Right renal pelvis (tissue), 4 donors: ENCODE results near the gene SAP25. TPM values are rescaled to one million over a fixed set of nuclear protein-coding genes. Genes with fewer than 3 reads are reported as not detected.

Experiments used
- DNase-seq, 4 donors: peaks; one replicate each; pipeline ENCODE4 v3.0.0-alpha.2; 2013; ENCODE audit warnings: low read depth in 4 of 4, low spot score in 3 of 4, missing footprints in 1 of 4
- polyA plus RNA-seq, 4 donors: library from polyadenylated mRNA; unstranded; fragments of 120-200 nt; gene quantifications; one replicate each; pipeline ENCODE4 v1.2.1, GENCODE V29; 2013; ENCODE audit not compliant: insufficient read length in 4 of 4

SAP25 gene
- polyA plus RNA-seq, result 1 to 10 TPM; 2.7 to 9.4 (median 4.2) TPM

DNA sequence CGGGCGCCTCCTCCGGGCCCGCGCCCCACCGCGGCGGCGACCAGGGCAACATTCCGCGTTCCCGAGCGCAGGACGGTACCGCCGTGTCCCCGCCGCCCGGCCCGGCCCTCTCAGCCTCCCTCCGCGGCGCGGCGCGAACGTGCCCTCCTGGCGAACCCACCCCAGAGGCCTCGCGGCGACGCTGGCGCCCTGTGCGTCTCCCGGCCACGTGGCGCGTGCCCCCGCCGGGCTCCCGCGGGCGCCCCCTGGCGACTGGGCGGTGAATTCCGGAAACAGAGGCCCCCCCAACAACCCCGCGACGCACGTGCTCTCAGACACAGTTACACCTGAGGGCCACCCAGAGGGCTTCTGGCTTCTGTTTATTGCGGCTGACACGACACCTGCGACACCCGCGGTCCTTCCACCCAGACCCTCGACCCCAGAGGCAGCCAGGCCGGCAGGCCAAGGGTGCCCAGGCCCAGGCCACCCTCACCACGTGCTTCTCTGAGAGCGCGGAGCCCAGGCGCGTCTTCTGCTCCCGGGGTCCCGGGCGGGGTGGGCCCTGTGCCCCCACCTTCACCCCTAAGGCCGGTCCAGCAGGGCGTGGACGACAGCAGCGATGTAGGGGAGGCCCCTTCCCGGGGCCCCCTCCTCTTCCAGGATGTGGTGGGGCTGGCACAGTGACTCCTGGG, at the start of gene SAP25:
TSS of gene SAP25 (minus strand) at position 210 of the 671 bp plus-strand sequence. CDS start at position 52, 158 bp downstream.
- no peak for DNase-seq

DNA sequence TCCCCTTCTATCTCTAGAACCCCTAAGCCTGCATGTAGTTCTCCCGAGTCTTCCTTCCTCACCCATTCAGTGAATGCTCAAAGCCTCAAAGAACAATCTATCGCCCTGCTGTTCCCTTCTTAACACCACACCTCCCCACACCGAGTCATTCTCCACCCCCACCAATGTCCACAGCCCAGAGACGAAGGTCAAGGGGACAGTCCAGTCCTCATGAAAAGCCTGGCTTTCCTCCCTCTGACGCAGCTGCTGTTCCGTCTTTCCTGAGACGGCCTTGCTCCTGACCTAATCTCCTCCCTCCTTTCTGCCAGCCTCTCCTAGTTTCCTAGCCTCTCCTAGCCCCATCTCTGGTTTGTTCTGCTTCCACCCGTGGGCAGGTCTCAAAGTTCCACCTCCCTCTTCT, 47.9 kb upstream of the SAP25 start:
- no peak for DNase-seq

DNA sequence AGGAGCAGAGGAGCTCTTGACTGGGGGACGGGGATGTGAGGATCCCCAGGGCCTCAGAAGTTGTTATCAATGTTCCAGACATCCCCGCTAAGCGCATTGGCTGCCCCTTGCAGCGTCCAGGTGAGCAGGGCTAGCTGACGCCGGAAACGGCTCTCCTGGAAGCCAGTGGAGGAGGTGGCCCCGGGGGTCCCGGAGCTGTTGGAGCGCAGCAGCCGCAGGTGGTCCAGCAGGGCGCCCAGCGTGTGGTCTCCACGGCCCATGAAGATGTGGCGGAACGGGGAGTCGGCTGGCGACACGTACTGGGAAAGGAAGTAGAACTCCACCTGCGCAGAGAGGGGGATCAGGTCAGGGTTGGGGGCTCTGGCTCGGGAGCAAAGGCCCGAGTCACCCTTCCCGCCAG, 47.1 kb upstream of the SAP25 start:
- no peak for DNase-seq

DNA sequence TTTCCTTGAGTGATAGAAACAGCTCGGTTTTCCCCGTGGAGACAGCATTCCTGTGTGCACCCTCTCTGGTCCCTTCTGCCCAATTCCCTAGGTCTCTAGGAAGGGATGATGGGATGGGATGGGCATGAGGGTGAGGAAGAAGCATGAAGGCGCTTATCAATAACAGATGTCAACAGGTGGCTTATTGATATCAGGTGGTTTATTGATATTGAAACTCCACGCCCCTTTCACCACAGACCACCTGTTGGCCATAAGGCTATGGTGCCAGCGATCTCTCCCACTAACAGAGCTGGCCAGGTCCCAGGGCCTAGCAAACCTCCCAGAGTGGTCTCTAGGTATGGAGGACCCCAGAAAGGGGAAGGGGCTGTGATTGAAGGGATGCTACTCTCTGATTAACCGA, 46.5 kb upstream of the SAP25 start:
- no peak for DNase-seq

DNA sequence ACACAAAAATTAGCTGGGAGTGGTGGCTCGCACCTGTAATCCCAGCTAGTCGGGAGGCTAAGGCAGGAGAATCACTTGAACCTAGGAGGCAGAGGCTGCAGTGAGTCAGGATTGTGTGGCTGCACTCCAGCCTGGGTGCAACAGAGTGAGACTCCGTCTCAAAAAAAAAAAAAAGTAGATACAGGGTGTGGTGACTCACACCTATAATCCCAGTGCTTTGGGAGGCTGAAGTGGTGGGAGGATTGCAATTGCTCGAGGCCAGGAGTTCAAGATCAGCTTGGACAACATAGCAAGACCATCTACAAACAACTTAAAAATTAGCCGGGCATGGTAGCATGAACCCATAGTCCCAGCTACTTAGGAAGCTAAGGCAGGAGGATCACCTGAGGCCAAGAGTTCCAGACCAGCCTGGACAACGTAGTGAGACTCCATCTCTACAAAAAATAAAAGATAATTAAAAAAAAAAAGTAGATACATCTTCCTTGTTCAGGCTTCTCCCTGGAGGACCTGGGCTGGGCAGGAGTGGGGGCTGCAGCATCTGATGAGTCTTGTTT, 40.7 kb upstream of the SAP25 start:
- DNase-seq, result no peak

DNA sequence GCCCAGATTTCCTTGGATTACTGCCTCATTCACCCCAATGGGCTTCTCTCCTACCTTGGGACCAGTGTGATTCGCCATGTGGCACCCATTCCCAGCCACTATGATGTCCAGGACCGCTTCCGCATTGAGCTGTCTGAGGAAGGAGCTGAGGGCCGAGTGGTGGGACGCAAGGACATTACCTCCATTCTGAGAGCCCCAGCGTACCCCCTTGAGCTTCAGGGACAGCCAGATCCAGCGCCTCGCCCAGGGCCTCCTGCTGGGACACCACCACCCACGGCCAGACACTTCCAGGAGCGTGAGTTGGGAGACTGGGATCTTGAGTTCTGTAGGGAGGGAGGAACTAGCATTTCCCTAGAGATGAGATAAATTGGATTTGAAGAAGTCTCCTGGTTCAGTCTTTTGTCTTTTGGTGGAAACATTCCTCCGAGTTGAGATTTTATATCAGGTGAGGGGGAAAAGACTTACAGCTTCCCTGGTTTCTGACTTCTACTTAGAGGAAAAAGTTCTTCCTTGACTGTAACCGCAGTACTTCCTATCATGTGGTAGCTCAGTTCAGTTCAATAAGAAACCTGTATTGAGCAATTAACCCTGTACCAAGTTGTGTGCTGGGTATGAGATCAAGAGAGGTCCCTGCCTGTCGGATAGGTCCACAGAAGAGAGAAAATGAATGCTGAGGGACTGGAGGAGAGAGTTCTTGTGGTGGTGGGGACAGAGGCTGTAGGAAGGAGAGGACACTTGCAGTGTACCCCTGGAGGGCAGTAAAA, 39.9 kb upstream of the SAP25 start:
- DNase-seq, result no peak

DNA sequence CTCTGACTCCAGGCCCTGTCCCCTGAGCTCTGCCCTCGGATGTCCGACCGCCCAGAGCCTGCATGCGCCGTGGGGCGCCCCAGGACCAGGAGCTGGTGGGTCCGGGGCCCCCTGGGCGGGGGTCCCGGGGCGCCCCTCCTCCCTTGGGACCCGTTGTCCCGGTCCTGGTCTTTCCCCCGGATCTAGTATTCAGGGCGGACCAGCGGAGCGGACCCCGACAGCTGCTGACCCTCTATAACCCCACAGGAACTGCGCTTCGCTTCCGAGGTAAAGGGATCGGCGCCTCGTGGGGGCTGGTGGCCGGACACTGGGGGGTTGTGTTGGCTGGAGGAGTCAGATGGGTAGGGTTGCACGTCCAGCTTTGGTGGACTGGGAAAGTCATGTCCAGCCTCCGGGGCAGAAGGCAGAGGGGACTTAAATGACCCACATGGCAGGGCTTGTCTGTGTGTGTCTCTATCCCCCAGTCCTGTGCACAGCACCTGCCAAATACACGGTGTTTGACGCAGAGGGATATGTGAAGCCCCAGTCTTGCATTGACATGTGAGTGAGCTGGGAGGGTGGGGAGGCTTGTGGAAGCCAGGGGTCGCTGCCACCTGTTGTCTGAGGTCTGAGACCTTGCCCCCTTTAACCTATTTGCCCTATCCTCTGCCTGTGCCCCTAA, 39.2 kb upstream of the SAP25 start:
- DNase-seq, result no peak

DNA sequence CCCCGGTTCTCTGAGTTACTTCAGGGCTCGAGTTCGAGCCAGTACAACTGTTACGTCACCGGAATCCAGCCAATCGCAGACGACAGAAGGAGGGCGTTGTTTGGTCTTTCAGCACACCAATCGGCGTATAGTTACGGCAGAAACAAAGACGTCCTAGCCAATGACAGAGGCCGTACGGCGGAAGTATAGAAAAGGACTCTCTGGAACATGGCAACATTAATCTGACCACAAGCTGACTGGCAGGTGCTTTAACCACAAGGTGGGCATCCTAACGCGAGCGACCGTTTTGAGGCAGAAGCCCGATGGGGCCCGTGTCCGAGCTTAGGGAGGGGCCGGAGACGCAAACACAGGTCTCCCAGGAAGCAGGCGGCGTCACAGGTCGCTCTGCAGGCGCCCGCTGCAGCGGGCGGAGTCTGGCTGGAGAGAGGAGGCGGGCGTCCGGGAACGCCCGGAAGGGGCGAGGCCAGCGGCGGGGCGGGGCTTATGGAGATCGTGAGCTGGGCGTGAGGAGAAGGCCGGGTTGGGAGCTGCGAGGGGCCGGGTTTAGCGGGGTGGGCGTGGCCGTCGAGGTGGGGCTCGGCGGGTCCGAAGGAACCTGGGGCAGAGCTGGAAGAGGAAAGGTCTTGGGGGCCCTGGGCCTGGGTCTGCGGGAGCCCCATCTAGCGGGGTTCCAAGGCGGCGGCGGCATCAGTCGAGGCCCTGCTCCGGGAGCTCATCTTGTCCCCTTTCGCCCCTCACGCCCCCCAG, 38.5 kb upstream of the SAP25 start, which contains the start of gene MOSPD3:
TSS of gene MOSPD3 (plus strand) at position 558 of the 747 bp plus-strand sequence. CDS start 252 bp downstream, outside the sequence.
- peak; percentile 99 to 100 (median 100) for DNase-seq

DNA sequence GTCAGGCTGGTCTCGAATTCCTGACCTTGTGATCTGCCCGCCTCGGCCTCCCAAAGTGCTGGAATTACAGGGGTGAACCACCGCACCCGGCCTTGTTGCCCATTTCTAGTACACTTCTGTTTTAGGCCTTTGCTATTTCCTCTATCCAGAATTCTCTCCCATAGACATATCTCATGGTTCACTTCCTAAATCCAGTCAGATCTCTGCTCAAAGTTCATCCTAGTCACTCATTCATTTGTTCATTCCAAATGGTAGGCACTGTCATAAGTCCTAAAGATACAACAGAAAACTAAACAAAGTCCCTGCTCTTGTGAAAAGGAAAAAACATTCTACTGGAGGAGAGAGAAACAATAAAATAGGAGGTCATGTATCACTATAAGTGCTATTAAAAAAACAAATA, 36.3 kb upstream of the SAP25 start:
- DNase-seq, result no peak

DNA sequence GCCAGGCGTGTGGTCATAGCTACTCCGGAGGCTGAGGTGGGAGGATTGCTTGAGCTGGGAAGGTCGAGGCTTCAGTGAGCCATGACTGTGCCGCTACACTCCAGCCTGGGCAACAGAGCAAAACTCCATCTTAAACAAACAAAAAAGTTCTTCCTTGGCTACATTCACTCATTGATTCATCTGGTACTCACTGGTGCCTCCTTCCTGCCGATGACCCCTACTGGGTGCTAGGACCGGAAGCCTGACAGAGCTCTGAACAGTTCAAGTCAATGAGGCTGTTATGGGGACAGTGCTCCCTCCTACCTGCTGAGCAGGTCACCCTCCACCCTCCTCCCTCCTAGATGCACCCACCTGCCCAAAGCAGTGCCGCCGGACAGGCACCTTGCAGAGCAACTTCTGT, 33.4 kb upstream of the SAP25 start:
- DNase-seq, result no peak

DNA sequence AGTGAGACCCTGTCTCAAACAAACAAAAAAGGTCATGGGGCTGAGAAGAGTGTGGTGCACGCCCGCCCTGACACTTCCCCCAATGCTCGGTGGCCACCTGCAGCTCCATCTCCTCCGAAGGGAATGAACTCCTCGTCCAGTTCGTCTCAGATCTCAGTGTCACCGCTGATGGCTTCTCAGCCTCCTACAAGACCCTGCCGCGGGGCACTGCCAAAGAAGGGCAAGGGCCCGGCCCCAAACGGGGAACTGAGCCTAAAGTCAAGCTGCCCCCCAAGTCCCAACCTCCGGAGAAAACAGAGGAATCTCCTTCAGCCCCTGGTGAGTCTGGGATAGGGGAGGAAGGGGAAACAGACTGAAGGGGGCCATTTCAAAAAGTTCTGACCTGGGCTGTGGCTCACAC, 32.6 kb upstream of the SAP25 start:
- no peak for DNase-seq

DNA sequence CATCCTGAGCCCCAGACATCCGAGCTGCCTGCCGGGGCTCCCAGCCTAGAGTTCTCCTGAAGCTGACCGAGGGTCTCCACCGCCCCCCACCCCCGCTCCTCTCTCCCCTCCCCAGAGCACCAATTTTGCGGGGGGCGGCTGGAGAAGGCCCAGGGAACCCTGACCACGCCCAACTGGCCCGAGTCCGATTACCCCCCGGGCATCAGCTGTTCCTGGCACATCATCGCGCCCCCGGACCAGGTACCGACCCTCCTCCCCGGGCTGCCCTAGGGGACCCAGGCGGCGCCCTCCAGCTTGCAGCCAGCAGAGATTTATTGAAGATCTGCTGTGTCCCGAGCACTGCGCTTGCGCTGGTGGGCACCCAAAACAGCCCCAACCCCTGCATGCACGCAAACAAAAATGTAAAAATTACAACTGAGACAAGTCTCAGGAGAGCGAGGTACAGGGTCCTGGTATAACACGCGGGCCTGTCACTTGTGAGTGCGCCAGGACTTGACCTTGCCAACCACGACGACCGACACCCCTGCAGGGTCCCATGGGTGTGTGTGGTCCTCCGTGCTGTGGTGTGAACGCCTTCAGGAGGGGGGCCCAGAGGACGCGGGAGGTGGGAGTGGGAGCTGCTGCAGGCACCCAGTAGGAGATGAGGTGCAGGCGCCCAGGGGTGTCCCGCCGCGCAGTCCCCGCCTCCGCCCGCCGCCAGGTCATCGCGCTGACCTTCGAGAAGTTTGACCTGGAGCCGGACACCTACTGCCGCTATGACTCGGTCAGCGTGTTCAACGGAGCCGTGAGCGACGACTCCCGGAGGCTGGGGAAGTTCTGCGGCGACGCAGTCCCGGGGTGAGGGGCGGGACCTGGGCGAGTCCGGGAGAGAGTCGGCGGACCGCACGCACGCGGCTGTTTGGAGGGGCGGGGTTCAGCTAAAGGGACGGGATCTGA, 31.5 kb upstream of the SAP25 start:
- DNase-seq, result no peak

DNA sequence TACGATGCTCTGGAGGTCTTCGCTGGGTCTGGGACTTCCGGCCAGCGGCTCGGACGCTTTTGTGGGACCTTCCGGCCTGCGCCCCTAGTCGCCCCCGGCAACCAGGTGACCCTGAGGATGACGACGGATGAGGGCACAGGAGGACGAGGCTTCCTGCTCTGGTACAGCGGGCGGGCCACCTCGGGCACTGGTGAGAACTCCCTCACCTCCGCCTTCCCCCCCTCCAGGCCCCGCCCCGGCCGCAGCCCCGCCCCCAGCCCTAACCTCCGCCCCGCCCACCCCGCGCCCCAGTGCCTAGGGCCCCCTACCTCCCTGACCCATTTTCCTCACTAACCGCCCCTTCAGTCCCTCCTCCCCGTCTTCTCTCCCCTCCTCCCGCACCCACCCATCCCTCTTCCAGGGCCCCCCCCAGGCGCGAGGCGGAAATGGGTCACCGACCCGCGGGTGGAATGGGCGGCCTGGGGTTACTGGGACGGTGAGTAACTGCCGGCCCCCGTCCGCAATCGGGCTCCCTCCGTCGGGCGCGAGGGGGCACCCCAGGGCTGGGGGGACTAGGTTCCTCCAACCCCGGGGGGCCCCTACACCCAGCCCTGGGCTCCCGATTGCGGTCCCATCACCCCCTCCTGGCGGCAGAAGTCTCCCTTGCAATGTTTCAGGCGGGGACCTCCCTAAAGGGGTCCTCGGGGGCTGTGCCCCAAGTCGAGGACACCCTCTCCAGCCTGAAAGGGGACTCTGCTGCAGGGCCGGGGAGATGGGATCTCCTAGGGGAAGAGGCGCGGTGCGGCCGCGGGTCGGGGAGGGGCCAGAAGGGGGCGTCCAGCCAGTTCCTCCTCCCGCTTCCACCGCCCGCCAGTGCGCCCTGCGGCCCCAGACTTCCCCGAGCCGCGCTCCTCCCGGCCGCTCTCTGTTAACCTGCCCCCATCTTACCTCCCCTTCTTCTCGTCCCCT, 30.6 kb upstream of the SAP25 start:
- no peak for DNase-seq

DNA sequence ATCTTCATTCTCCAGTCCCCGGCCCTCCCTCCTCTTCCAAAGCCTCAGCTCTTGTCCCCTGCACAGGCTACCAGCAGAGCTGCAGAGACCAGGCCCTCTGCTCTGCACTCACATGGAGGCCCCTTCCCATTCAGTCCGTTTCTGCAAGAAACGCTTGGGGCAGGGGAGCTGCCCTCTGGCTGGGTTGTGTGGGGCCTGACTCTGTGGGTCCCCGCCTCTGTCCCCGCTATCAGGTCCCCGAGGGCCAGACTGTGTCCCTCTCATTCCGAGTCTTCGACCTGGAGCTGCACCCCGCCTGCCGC, 30.0 kb upstream of the SAP25 start:
- no peak for DNase-seq

DNA sequence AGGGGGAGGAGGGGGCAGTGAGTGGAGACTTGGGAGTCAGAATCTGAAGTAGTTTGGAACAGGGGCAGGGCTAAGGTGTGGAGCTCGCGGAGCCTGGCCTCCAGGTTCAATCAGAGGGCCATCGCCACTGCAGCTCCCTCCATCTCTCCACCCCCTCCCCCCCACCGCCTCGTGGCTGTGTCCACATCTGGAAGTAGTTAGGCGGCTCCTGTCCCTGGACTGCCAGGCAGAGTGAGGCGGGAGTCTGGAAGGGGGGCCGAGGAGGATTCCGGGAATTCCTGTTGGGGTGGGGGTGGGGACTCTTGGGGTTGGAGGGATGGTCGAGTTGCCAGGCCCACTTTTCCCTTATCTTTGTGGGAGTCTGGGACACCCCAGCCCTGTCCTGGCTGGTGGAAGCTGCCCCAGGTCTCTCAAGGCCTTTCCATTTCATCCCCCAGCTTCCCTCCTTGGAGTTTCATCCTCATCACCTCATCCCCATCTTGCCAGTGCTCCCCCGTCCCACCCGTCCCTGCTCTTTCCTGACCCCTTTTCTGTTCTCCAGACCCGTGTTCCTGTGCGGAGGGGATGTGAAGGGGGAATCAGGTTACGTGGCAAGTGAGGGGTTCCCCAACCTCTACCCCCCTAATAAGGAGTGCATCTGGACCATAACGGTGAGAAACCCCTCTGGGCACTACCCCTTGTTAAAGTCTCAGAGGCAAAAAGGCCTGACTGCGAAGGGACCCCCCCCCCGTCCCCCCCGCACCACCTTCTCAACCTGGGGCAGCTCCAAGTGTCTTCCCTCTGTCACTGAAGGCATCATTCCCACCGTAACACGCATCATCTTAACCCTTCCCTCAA, 29.4 kb upstream of the SAP25 start:
- peak in 1 of 4 donors; percentile 63 for DNase-seq

DNA sequence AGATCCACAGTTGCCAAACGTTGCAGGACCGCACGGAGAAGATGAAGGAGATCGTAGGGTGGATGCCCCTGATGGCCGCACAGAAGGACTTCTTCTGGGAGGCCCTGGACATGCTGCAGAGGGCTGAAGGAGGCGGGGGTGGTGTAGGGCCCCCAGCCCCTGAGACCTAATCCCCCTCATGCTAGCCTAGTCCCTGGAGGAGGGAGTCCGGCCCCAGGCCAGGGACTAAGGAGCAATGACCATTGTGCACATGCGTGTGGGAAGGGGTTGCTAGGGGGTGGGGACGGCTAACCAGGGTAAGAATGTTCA, 27.0 kb upstream of the SAP25 start:
- DNase-seq, result no peak

DNA sequence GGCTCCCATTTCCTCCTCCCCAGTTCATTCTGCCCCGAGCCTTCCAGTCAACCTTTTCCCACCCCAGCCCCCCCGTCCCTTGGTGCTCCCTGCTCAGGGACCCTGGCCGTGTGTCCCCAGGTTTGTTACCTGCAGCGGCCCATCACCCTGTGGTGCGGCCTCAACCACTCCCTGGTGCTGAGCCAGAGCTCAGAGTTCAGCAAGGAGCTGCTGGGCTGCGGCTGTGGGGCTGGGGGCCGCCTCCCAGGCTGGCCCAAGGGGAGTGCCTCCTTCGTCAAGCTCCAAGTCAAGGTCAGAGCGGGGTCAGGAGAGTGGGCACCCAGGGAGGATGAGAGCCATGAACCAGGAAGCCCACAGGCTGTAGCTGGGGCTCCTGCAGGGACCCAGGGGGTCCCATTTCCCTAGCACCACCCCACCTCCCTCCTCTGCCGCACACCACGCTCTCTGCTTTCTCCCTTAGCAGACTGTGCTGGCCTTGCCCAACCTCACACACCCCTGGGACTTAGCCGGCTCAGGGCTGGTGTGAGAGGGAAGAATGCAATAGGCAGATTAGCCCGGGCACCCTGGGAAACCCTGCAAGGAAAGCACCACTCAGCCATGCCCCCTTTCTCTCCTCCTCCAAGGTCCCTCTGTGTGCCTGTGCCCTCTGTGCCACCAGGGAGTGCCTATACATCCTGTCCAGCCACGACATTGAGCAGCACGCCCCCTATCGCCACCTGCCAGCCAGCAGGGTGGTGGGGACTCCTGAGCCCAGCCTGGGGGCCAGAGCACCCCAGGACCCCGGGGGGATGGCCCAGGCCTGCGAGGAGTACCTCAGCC, 26.4 kb upstream of the SAP25 start:
- DNase-seq, result no peak
